ENCODE data around the gene CWC25.

GRCh38 chr17:38800237-38800760 is 24.8 kb downstream of the CWC25 start:
- TF ChIP-seq CTCF (IDR thresholded peaks at IDR 0.05) (no peak), POLR2AphosphoS5 (IDR thresholded peaks at IDR 0.05; ENCODE audit: low read depth, low read length) (no peak)

Measured in SK-N-SH (cell line).